ENCODE results near the gene CNPY3. TPM values are rescaled to one million over a fixed set of nuclear protein-coding genes. Genes with fewer than 3 reads are reported as not detected.
A peak's percentile ranks its signal among the peaks of the same experiment; 100 is the strongest.
"Not testable (repeated sequence)": the region's sequence is repeated elsewhere in the genome, so short reads cannot be mapped to it uniquely, and the experiment has no call there.

CNPY3 gene
- total RNA-seq, 1 donor from 2014 or later: 19.8 TPM

- intact Hi-C loops (cut with DNase I); DNase-seq (ENCODE audit: low spot score): not testable (repeated sequence)
These were observed 12.1 kb downstream of the CNPY3 start for GRCh38 chr6:42941356-42941755.

DNA sequence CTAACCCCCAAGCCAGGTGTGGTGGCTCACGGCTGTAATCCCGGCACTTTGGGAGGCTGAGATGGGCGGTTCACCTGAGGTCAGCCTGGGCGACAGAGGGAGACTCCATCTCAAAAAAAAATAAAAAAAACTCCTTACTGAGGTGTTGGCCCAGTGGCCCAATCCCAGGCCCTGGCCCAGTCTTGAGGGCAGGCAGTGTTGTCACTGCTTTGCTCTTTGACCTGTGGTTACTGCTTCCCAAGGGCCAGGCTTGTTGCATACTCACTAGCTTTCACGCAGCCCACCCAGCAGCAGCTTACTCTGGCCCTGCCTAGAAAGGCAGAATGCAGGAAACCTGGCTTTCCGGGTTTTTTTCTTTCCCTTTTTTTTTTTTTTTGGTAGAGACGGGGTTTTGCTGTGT lies 13.2 kb downstream of the CNPY3 start:
- DNase-seq (ENCODE audit: low spot score): no peak
- intact Hi-C loops (cut with DNase I): no loop called here

GRCh38 chr6:42947950-42948349 lies 18.7 kb downstream of the CNPY3 start:
- intact Hi-C loops (cut with DNase I): no loop called here
- no peak for DNase-seq (ENCODE audit: low spot score)

GRCh38 chr6:42952389-42952788 lies 23.1 kb downstream of the CNPY3 start:
- DNase-seq (ENCODE audit: low spot score): no peak
- intact Hi-C loops (cut with DNase I): no loop called here

- intact Hi-C loops (cut with DNase I); DNase-seq (ENCODE audit: low spot score): not testable (repeated sequence)
These were observed 25.1 kb downstream of the CNPY3 start for GRCh38 chr6:42954405-42954804.

GRCh38 chr6:42958125-42958524 lies 28.8 kb downstream of the CNPY3 start:
- no peak for DNase-seq (ENCODE audit: low spot score)
- intact Hi-C loops (cut with DNase I): no loop called here

DNA sequence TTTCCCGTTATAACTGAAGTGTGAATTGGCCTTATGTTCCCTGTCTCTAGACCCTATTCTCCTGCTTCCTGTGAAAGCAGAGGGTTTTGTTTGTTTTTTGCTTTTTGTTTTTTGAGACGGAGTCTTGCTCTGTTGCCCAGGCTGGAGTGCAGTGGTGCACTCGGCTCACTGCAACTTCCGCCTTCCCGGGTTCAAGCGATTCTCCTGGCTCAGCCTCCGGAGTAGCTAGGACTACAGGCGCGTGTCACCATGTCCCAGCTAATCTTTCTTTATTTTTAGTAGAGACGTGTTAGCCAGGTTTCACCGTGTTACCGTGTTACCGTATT lies 30.6 kb downstream of the CNPY3 start:
- no peak for DNase-seq (ENCODE audit: low spot score)
- intact Hi-C loops (cut with DNase I): no loop called here

- DNase-seq (ENCODE audit: low spot score): peak; percentile 84
- intact Hi-C loops (cut with DNase I): no loop called here
These were observed 31.2 kb downstream of the CNPY3 start, which contains the start of gene GNMT for GRCh38 chr6:42960243-42961019. Gene GNMT (plus strand): TSS chr6:42960754. CDS start chr6:42960768, 14 bp downstream.

DNA sequence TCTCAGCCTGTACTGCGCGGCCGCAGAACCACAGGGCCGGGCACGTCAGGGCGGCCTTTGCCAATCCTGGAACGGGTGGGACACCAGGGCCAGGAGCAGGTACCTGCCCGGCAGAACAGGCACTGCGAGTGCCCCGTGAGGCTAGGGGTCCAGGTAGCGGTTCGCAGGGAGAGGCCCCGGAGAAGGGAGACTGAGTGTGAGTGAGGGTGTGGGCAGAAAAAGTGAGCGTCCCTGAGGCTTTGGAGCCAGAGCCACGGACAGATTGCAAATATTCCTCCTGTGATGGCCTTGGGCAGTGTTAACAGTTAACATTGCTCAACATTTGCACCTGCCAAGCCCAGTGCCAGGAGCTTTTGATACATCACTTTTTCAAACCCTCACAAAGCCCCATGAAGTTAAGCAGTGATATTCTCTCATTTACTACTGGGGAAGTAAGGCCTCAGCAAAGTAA lies 31.8 kb downstream of the CNPY3 start:
- intact Hi-C loops (cut with DNase I): no loop called here
- no peak for DNase-seq (ENCODE audit: low spot score)

- DNase-seq (ENCODE audit: low spot score): no peak
- intact Hi-C loops (cut with DNase I): no loop called here
These were observed 32.8 kb downstream of the CNPY3 start for GRCh38 chr6:42962096-42962495.

DNA sequence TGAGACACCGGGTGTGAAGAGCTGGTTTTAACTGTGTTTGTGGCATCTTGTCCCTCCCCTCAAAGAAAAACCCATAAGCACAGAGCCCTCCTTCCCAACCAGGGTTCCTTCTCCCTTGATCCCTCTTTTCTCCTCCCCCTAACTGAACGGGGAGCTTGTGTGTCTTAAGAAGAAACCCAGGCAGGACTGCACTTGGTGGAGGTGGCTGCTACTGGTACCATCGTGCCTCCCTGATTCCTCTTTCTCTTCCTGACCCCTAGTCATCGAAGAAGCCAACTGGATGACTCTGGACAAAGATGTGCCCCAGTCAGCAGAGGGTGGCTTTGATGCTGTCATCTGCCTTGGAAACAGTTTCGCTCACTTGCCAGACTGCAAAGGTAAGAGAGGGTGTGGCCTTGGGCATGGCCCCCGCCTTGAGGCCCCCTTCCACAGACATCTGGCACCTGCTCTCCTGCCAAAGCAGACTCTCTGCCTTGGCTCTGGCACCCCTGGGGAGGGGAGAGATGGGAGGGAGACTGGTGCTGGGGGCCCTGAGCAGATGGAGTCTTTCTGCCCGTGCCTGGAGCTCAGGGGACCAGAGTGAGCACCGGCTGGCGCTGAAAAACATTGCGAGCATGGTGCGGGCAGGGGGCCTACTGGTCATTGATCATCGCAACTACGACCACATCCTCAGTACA lies 33.4 kb downstream of the CNPY3 start:
- intact Hi-C loops (cut with DNase I): no loop called here
- DNase-seq (ENCODE audit: low spot score): no peak

- intact Hi-C loops (cut with DNase I): no loop called here
- DNase-seq (ENCODE audit: low spot score): no peak
These were observed 34.0 kb downstream of the CNPY3 start for GRCh38 chr6:42963179-42963854.

- intact Hi-C loops (cut with DNase I): no loop called here
- DNase-seq (ENCODE audit: low spot score): no peak
These were observed 34.8 kb downstream of the CNPY3 start for GRCh38 chr6:42963855-42964605.

DNA sequence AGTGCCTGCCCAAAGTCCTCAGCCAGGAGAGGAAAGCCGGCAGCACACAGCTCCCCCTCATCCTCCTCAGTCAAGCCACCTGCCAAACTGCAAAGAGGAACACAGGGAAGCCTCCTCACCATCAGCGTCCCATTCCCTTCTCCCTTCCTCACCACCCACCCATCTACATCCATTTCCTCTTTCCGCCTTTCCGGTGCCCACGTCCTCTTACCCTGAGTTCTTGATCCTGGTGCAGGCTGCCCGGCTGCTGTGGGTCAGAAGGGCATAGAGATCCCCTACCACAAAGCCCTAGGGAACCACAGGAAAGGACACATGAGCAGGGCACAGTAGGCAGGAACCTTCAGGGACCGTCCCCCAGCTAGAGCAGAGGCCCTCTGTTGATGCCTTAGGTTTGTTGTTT lies 37.3 kb downstream of the CNPY3 start:
- no peak for DNase-seq (ENCODE audit: low spot score)
- intact Hi-C loops (cut with DNase I): no loop called here

- DNase-seq (ENCODE audit: low spot score): no peak
- intact Hi-C loops (cut with DNase I): no loop called here
These were observed 37.9 kb downstream of the CNPY3 start for GRCh38 chr6:42967228-42967627.

GRCh38 chr6:42968126-42968701 lies 38.9 kb downstream of the CNPY3 start:
- DNase-seq (ENCODE audit: low spot score): no peak
- intact Hi-C loops (cut with DNase I): no loop called here

DNA sequence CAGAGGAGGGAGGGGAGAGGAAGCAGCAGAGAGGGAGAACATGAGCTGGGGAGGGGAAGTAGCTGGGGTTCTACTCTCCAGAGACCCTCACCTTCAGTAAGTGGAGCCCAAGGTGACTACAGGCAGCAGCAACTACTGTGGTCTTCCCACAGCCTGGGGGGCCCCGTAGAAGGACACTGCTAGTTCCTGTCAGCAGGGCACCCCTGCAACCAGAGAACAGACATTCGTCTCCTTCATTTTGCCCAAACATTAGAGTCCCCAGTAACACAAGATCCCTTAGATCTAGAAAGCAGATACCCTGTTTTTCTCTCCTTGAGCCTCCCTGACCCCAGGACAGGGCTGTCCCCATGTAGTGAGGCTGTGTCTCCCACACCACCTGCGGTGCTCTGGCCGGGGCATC lies 39.5 kb downstream of the CNPY3 start:
- no peak for DNase-seq (ENCODE audit: low spot score)
- intact Hi-C loops (cut with DNase I): no loop called here

- intact Hi-C loops (cut with DNase I): no loop called here
- no peak for DNase-seq (ENCODE audit: low spot score)
These were observed 40.2 kb downstream of the CNPY3 start for GRCh38 chr6:42969431-42969830.

DNA sequence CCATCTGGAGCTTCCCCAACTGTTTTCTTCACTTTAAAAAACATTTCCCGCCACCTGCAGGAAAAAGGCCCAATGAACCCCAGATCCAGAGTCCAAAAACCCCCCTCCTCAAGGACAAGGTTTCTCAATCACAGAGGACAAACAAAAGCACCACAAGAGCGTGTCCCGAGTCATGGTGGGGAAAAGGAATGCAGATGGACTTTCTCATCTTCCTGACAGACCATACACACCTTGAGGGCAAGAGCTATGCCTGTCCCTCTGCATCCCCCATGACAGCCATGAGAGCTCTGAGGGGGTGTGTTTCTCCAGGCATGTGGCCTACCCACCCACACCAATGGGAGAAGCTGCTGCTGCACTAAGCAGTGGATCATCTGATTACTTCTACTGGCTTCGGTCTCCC lies 40.7 kb downstream of the CNPY3 start:
- no peak for DNase-seq (ENCODE audit: low spot score)
- intact Hi-C loops (cut with DNase I): no loop called here
